Putamen (tissue), 1 donor: ENCODE results near the gene ZNF765.
A peak's percentile ranks its signal among the peaks of the same experiment; 100 is the strongest.
"Not testable (repeated sequence)": the region's sequence is repeated elsewhere in the genome, so short reads cannot be mapped to it uniquely, and the experiment has no call there.

Source experiments
- DNase-seq: peaks from one replicate; pipeline ENCODE4 v3.0.0-alpha.2; 2016; ENCODE audit warnings: low spot score

The ZNF765 gene

GRCh38 chr19:53394974-53395839 is at the start of gene ZNF765:
TSS of gene ZNF765 (plus strand) at chr19:53395149. CDS start at chr19:53398016, 2,867 bp downstream.
- peak; percentile 89 for DNase-seq

GRCh38 chr19:53355739-53356138 is 39.2 kb upstream of the ZNF765 start:
- no peak for DNase-seq

GRCh38 chr19:53357821-53358581 is 36.9 kb upstream of the ZNF765 start:
- DNase-seq: no peak

GRCh38 chr19:53360056-53360455 is 34.9 kb upstream of the ZNF765 start:
- DNase-seq: not testable (repeated sequence)

GRCh38 chr19:53365134-53365898 is 29.6 kb upstream of the ZNF765 start, which contains the start of gene ZNF525:
TSS of gene ZNF525 (plus strand) at chr19:53365705. CDS start at chr19:53372282, 6,577 bp downstream.
- DNase-seq: peak; percentile 86

- no peak for DNase-seq
Measured at GRCh38 chr19:53365899-53366493, 29.0 kb upstream of the ZNF765 start.

- no peak for DNase-seq
Measured at GRCh38 chr19:53372196-53372595, 22.8 kb upstream of the ZNF765 start.

GRCh38 chr19:53374288-53374687 is 20.7 kb upstream of the ZNF765 start:
- no peak for DNase-seq

- no peak for DNase-seq
Measured at GRCh38 chr19:53374743-53375142, 20.2 kb upstream of the ZNF765 start.

GRCh38 chr19:53381376-53381775 is 13.6 kb upstream of the ZNF765 start:
- DNase-seq: no peak

- DNase-seq: no peak
Measured at GRCh38 chr19:53388168-53388567, 6.8 kb upstream of the ZNF765 start.

- no peak for DNase-seq
Measured at GRCh38 chr19:53388904-53389303, 6.0 kb upstream of the ZNF765 start.

- no peak for DNase-seq
Measured at GRCh38 chr19:53389571-53389970, 5.4 kb upstream of the ZNF765 start.

GRCh38 chr19:53389978-53390377 is 5.0 kb upstream of the ZNF765 start:
- DNase-seq: peak; percentile 21

GRCh38 chr19:53394522-53394973 is 401 bp upstream of the ZNF765 start:
- DNase-seq: no peak

GRCh38 chr19:53395840-53396524 is 1.0 kb downstream of the ZNF765 start:
- DNase-seq: not testable (repeated sequence)

- DNase-seq: no peak
Measured at GRCh38 chr19:53396525-53396868, 1.5 kb downstream of the ZNF765 start.

GRCh38 chr19:53397918-53398317 is 3.0 kb downstream of the ZNF765 start:
- not testable (repeated sequence) for DNase-seq

GRCh38 chr19:53409505-53410204 is 14.7 kb downstream of the ZNF765 start:
- no peak for DNase-seq

- not testable (repeated sequence) for DNase-seq
Measured at GRCh38 chr19:53420520-53421315, 25.8 kb downstream of the ZNF765 start.
